GM12872 (cell line): ENCODE measurements around the gene ESPL1.
A peak's percentile ranks its signal among the peaks of the same experiment; 100 is the strongest.

Source experiments
- TF ChIP-seq, protein P1 (sequence below): IDR thresholded peaks from 3 replicates; pipeline ENCODE4 v1.5.1; 2011; ENCODE audit warnings: low read depth, mild to moderate bottlenecking, low read length, moderate library complexity; ENCODE audit not compliant: insufficient read depth

ESPL1 gene

DNA sequence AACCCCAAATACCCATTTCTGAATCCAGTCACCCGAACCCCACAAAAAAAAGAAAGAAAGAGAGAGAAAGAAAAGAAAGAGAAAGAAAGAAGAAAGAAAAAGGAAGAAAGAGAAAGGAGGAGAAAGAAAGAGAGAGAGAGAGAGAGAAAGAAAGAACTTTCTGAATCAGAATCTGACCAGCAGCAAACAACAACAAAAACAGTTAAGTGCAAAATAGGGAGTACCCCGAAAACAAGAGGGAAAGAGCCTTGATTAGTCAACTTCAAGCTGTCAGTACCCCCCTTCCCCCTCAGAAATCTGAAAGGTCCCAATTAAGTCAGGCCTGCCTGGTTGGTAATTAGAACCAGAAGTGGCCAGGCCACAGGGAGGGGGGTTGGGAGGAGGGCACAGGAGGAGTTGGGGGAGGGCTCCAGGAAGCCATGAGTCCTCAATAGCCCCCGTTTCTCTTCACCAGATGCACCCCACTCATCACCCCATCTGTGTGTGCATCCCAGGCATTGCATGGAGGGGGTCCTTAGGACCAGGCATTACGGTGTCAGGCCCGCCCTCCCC lies 45.9 kb upstream of the ESPL1 start:
- TF ChIP-seq, protein P1, sequence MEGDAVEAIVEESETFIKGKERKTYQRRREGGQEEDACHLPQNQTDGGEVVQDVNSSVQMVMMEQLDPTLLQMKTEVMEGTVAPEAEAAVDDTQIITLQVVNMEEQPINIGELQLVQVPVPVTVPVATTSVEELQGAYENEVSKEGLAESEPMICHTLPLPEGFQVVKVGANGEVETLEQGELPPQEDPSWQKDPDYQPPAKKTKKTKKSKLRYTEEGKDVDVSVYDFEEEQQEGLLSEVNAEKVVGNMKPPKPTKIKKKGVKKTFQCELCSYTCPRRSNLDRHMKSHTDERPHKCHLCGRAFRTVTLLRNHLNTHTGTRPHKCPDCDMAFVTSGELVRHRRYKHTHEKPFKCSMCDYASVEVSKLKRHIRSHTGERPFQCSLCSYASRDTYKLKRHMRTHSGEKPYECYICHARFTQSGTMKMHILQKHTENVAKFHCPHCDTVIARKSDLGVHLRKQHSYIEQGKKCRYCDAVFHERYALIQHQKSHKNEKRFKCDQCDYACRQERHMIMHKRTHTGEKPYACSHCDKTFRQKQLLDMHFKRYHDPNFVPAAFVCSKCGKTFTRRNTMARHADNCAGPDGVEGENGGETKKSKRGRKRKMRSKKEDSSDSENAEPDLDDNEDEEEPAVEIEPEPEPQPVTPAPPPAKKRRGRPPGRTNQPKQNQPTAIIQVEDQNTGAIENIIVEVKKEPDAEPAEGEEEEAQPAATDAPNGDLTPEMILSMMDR: no peak

DNA sequence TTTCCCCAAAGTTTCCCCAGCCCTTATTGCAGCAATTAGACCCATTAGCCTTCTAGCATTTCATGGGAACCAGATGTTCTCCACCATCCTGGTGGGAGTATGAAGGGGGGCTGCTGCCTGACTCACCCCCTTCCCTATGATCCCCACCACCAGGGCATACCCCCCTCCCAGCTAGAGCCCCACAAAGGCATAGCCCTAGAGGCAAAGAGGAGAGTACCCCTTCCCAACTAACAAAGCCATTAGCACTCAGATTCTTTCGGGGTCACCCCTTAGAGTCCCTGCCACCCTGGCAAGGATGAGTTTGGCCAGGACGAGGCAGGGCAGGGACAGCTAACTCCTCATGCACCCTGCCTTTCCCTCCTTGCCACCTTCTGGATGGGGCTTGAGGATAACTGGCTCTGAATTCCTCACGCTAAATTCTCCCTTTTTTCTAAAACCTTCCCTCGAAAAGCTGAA lies 45.3 kb upstream of the ESPL1 start:
- TF ChIP-seq, protein P1: no peak

DNA sequence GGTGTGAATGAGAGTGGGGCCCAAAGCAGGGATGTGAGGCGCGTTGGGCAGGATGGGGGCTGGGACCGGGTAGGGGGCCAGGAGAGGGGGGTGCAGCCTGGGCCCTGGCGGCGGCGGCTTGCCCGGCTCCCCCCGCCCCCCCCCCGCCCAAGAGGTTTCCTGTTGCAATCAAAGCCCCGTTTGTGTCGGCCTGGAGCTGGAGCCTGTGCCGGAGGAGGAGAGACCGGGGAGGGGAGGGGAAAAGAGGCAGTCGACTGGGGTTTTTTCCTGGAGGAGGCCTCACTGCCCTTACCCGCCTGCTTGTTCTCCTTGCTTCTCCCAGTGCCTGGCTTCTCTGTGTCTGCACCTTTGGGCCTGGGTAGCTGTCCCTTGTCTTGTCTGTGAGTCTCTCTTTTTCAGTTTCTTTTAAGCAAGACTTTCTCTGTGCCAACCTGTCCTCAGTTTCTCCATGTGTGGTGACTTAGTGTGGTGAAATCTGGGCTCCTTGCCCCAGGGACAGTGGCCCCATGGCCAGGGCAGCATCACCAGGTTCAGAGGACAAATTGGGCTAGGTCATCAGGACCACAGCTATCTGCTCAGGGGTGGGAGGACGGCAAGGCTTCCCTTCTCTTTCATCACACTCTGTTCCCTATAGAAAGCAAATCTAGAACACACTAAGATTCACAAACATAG lies 44.6 kb upstream of the ESPL1 start:
- TF ChIP-seq, protein P1: no peak

DNA sequence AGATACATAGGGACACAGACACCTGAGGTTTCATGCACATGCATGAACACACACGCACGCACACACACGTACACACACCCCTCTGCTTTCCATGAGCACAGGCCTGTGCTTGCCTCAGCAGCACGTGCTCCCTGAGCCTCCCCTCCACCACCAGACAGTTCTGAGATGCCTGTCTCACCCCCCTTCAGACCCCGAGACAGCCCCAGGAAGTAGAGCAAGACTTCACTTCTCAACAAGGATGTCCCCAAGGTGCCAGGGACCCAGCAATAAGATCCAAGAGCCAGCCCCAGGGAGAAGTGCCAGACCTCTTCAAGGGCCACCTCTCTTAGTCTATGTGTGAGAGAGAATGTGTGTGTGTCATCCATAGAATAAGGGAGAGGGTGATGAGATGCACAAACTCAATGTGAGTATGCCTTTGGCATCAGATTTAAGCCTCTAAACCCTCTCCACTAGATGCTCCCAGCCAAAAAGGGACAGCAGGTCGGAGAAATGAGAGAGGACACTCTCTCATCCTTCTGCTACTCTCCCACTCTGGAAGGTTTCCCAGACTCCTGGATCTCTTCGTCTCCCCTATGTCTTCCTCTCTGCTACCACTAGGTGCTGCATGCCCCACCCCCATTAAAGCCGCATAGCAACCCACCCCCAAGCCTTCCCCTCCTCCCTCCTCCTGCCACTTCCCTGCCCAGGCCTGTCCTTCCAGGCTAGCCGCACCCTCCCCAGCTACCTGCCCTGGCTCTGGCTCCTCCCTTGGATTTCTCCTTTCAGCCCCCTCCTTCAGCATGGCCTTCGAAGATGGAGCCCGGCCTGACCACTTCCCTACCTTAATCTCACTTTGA lies 43.8 kb upstream of the ESPL1 start:
- TF ChIP-seq, protein P1: peak; percentile 26; the same call in 1 of the 3 replicates

DNA sequence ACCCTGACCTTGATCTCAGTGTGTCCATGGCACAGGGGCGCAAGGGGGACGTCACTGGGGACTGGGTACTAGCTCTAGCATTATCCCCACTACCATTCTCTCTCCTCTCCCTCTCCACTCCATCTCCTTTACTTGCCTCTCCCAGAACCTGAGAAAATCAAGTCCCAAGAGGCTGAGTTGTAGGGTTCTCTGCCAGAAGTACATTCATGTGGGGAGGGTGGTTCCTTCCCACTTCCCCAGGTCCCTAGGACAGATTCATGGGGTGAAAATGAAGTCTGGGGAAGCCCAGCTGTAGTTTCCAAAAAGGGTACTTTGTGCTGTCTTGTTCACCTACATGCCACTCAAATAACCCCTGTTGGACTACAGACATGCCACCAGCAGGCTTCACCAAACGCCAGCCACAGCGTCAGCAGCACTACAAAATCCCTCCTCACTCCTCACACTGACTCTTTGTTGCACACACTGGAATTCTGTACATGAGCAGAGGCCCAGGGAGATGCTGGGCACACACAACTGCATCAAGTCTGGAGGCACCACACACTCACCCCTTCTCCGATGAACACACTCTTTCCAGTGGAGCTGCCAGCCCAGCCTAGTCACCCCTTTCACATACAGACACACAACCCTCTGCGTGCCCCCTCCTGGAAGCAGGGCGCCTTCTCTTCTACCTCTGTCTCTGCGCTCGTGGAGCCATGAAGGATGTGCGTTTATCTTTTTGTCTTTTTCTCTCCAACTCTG lies 43.0 kb upstream of the ESPL1 start:
- TF ChIP-seq, protein P1: no peak

DNA sequence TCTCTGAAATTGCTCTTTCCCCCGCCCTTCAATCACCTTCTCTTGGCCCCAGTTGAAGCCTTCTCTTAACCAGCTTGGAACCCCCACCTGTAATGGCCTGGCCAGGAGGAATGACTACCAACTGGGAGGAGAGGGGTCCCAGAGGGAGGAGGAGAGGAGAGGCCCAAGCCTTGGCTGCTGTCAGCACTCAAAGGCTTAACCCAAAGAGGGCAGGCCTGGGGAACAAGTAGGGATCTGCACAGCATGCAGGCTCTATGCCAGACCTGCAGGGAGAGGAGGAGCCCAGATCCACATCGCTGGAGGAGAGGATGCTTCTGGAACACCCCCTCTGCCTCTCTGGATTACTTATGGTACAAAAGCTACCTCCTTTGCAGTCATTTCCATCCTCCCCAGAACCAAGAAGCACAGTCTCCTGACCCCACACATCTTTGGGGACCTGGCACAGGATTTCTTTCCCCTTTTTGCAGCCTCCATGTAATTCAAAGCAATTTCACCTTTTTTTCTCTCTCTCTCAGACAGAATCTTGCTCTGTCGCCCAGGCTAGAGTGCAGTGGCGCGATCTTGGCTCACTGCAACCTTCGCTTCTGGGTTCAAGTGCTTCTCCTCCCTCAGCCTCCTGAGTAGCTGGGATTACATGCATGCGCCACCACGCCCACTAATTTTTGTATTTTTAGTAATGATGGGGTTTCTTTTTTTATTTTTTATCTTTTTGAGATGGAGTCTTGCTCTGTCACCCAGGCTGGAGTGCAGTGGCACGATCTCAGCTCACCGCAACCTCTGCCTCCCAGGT lies 42.3 kb upstream of the ESPL1 start:
- TF ChIP-seq, protein P1: no peak
